GM12801 (cell line): ENCODE results near the gene SLC45A3.

Experiments used
- CTCF ChIP-seq: IDR thresholded peaks from one replicate; pipeline ENCODE4 v1.5.1; 2011; ENCODE audit warnings: control low read depth; ENCODE audit not compliant: insufficient read length; ENCODE audit errors: extremely low read depth

The SLC45A3 gene

GRCh38 chr1:205661429-205662134 lies 18.7 kb downstream of the SLC45A3 start:
- TF ChIP-seq CTCF = no peak

GRCh38 chr1:205660361-205660760 lies 19.9 kb downstream of the SLC45A3 start:
- no peak for TF ChIP-seq CTCF

GRCh38 chr1:205658943-205659581 lies 21.2 kb downstream of the SLC45A3 start:
- no peak for TF ChIP-seq CTCF

- TF ChIP-seq CTCF = no peak
Measured at GRCh38 chr1:205656236-205656635, 24.1 kb downstream of the SLC45A3 start.

GRCh38 chr1:205652984-205653383 lies 27.3 kb downstream of the SLC45A3 start:
- TF ChIP-seq CTCF = no peak

GRCh38 chr1:205650241-205650640 lies 30.1 kb downstream of the SLC45A3 start:
- no peak for TF ChIP-seq CTCF

- TF ChIP-seq CTCF = no peak
Measured at GRCh38 chr1:205645519-205645918, 34.8 kb downstream of the SLC45A3 start.
